HEK293 (cell line): ENCODE results near the gene CD9.

ENCODE experiments used
- CTCF ChIA-PET: fragments of 350-600 bp; formaldehyde crosslinking; extraction: SDS; loops from one replicate; lab custom pipeline; 2021; ENCODE audit warnings: antibody characterized with exemption; lab: Yijun Ruan, JAX
- POLR2A ChIA-PET: fragments of 300-600 bp; formaldehyde crosslinking; extraction: SDS; loops from one replicate; lab custom pipeline; 2020; ENCODE audit warnings: antibody characterized with exemption, inconsistent platforms; lab: Yijun Ruan, JAX
- H3K27ac ChIP-seq: fragments of 200-500 bp; sonication (Bioruptor generic); 2 replicates; pipeline ENCODE4 v1.5.1; 2014; ENCODE audit warnings: low read depth, low read length, control low read depth, inconsistent platforms; ENCODE audit errors: extremely low read depth
- H3K36me3 ChIP-seq, 2 experiments: fragments of 200-500 bp in 1 of 2; sonication (Bioruptor generic) in 1 of 2; 1 replicate in 1 of 2; 2 replicates in 1 of 2; pipeline ENCODE4 v1.5.1; 2014 to 2017; ENCODE audit warnings: inconsistent platforms in 2 of 2, low read length in 2 of 2; ENCODE audit not compliant: control insufficient read depth in 2 of 2, insufficient read depth in 1 of 2
- H3K4me1 ChIP-seq: fragments of 200-500 bp; sonication (Bioruptor generic); 2 replicates; pipeline ENCODE4 v1.5.1; 2014; ENCODE audit warnings: mild to moderate bottlenecking, low read length, inconsistent platforms; ENCODE audit not compliant: control insufficient read depth, insufficient read depth
- H3K4me3 ChIP-seq: 2 replicates; pipeline ENCODE4 v1.5.1; 2011; ENCODE audit warnings: low read depth, mild to moderate bottlenecking, control low read depth, low read length, moderate library complexity
- H3K9me3 ChIP-seq: fragments of 200-500 bp; sonication (Bioruptor generic); 2 replicates; pipeline ENCODE4 v1.5.1; 2014; ENCODE audit warnings: low read depth, low read length, inconsistent platforms; ENCODE audit not compliant: control insufficient read depth, insufficient read depth
- GLIS2 ChIP-seq: fragments of 450-650 bp; formaldehyde crosslinking; IDR thresholded peaks from 2 replicates; pipeline ENCODE4 v1.5.1; 2016; ENCODE audit warnings: missing biosample characterization, missing genetic modification characterization
- HOXC10 ChIP-seq: sonication (generic); formaldehyde crosslinking; IDR thresholded peaks from 2 replicates; pipeline ENCODE4 v1.8.1; 2023; ENCODE audit warnings: mild to moderate bottlenecking, missing genetic modification reagents
- KLF7 ChIP-seq: fragments of 450-650 bp; formaldehyde crosslinking; IDR thresholded peaks from 2 replicates; pipeline ENCODE4 v1.5.1; 2016; ENCODE audit warnings: missing biosample characterization, missing genetic modification characterization, borderline replicate concordance
- MYNN ChIP-seq: fragments of 450-650 bp; formaldehyde crosslinking; IDR thresholded peaks from 2 replicates; pipeline ENCODE4 v1.5.1; 2016; ENCODE audit warnings: missing biosample characterization, missing genetic modification characterization, borderline replicate concordance
- PBX3 ChIP-seq: sonication (generic); formaldehyde crosslinking; IDR thresholded peaks from 2 replicates; pipeline ENCODE4 v1.8.1; 2022; ENCODE audit warnings: mild to moderate bottlenecking, moderate library complexity, missing genetic modification reagents
- SCRT2 ChIP-seq: fragments of 450-650 bp; formaldehyde crosslinking; IDR thresholded peaks from 2 replicates; pipeline ENCODE4 v1.5.1; 2016; ENCODE audit warnings: missing biosample characterization, missing genetic modification characterization
- SETDB1 ChIP-seq: IDR thresholded peaks from one replicate; pipeline ENCODE4 v1.6.1; 2017; ENCODE audit warnings: mild to moderate bottlenecking, low read length, moderate library complexity, mixed read lengths; ENCODE audit not compliant: insufficient read length
- WT1 ChIP-seq: fragments of 450-650 bp; formaldehyde crosslinking; IDR thresholded peaks from 2 replicates; pipeline ENCODE4 v1.5.1; 2016; ENCODE audit warnings: missing biosample characterization, missing genetic modification characterization
- ZBTB1 ChIP-seq: fragments of 450-650 bp; formaldehyde crosslinking; IDR thresholded peaks from 2 replicates; pipeline ENCODE4 v1.5.1; 2016; ENCODE audit warnings: missing biosample characterization, missing genetic modification characterization
- ZBTB11 ChIP-seq: fragments of 450-650 bp; formaldehyde crosslinking; conservative IDR thresholded peaks from 2 replicates; pipeline ENCODE4 v1.5.1; 2016; ENCODE audit warnings: low read depth, missing biosample characterization, missing genetic modification characterization
- ZBTB17 ChIP-seq: fragments of 450-650 bp; formaldehyde crosslinking; IDR thresholded peaks from 2 replicates; pipeline ENCODE4 v1.5.1; 2016; ENCODE audit warnings: missing biosample characterization, missing genetic modification characterization
- ZFP37 ChIP-seq: fragments of 450-650 bp; formaldehyde crosslinking; IDR thresholded peaks from 2 replicates; pipeline ENCODE4 v1.5.1; 2016; ENCODE audit warnings: missing biosample characterization, missing genetic modification characterization
- ZNF133 ChIP-seq: fragments of 450-650 bp; formaldehyde crosslinking; IDR thresholded peaks from 2 replicates; pipeline ENCODE4 v1.5.1; 2016; ENCODE audit warnings: missing biosample characterization, missing genetic modification characterization
- ZNF18 ChIP-seq: fragments of 450-650 bp; formaldehyde crosslinking; IDR thresholded peaks from 2 replicates; pipeline ENCODE4 v1.5.1; 2016; ENCODE audit warnings: missing biosample characterization, missing genetic modification characterization
- ZNF184 ChIP-seq: fragments of 450-650 bp; IDR thresholded peaks from 2 replicates; pipeline ENCODE4 v1.5.1; 2018; ENCODE audit warnings: missing biosample characterization, mild to moderate bottlenecking, missing genetic modification characterization
- ZNF202 ChIP-seq: fragments of 450-650 bp; formaldehyde crosslinking; IDR thresholded peaks from 2 replicates; pipeline ENCODE4 v1.5.1; 2016; ENCODE audit warnings: missing biosample characterization, missing genetic modification characterization, borderline replicate concordance
- ZNF221 ChIP-seq: fragments of 450-650 bp; formaldehyde crosslinking; IDR thresholded peaks from 2 replicates; pipeline ENCODE4 v1.5.1; 2017; ENCODE audit warnings: missing biosample characterization, missing genetic modification characterization, borderline replicate concordance
- ZNF350 ChIP-seq: fragments of 450-650 bp; formaldehyde crosslinking; IDR thresholded peaks from 2 replicates; pipeline ENCODE4 v1.5.0; 2017; ENCODE audit warnings: missing biosample characterization, mild to moderate bottlenecking, missing genetic modification characterization
- ZNF354C ChIP-seq: fragments of 450-650 bp; formaldehyde crosslinking; IDR thresholded peaks from 2 replicates; pipeline ENCODE4 v1.5.1; 2016; ENCODE audit warnings: missing biosample characterization, missing genetic modification characterization, low read depth, borderline replicate concordance
- ZNF391 ChIP-seq: fragments of 450-650 bp; formaldehyde crosslinking; IDR thresholded peaks from 2 replicates; pipeline ENCODE4 v1.5.1; 2016; ENCODE audit warnings: low read depth, missing biosample characterization, missing genetic modification characterization, borderline replicate concordance
- ZNF394 ChIP-seq: fragments of 450-650 bp; formaldehyde crosslinking; IDR thresholded peaks from 2 replicates; pipeline ENCODE4 v1.5.1; 2016; ENCODE audit warnings: missing biosample characterization, missing genetic modification characterization, mild to moderate bottlenecking, moderate library complexity, borderline replicate concordance
- ZNF473 ChIP-seq: fragments of 450-650 bp; formaldehyde crosslinking; IDR thresholded peaks from 2 replicates; pipeline ENCODE4 v1.5.1; 2017; ENCODE audit warnings: missing biosample characterization, missing genetic modification characterization
- ZNF707 ChIP-seq: fragments of 450-650 bp; formaldehyde crosslinking; IDR thresholded peaks from 2 replicates; pipeline ENCODE4 v1.5.1; 2016; ENCODE audit warnings: missing biosample characterization, missing genetic modification characterization
- ZNF76 ChIP-seq: fragments of 450-650 bp; formaldehyde crosslinking; IDR thresholded peaks from 2 replicates; pipeline ENCODE4; 2016; ENCODE audit warnings: low read depth, missing biosample characterization, missing genetic modification characterization, borderline replicate concordance
- ZNF777 ChIP-seq: fragments of 450-650 bp; formaldehyde crosslinking; IDR thresholded peaks from 2 replicates; pipeline ENCODE4 v1.5.1; 2017; ENCODE audit warnings: missing biosample characterization, missing genetic modification characterization, borderline replicate concordance
- ZNF791 ChIP-seq: fragments of 450-650 bp; formaldehyde crosslinking; IDR thresholded peaks from 2 replicates; pipeline ENCODE4 v1.5.1; 2016; ENCODE audit warnings: missing biosample characterization, missing genetic modification characterization
- ZSCAN23 ChIP-seq: fragments of 450-650 bp; formaldehyde crosslinking; IDR thresholded peaks from 2 replicates; pipeline ENCODE4 v1.5.1; 2016; ENCODE audit warnings: missing biosample characterization, missing genetic modification characterization
- ZSCAN5A ChIP-seq: fragments of 450-650 bp; formaldehyde crosslinking; IDR thresholded peaks from 2 replicates; pipeline ENCODE4 v1.5.1; 2016; ENCODE audit warnings: missing biosample characterization, missing genetic modification characterization

CD9 gene

GRCh38 chr12:6249580-6249979 lies 49.4 kb downstream of the CD9 start:
- H3K36me3 ChIP-seq = no peaks in the 10 kb centered on the region
- ChIA-PET CTCF (interaction anchor here (0.6 kb wide), 1 partner anchor 49 kb away, joined by 3 read pairs; no protein-coding TSS in a partner anchor), POLR2A (interaction anchor here (1.2 kb wide), 1 partner anchor 8 kb away, joined by 3 read pairs; no protein-coding TSS in a partner anchor)
- TF ChIP-seq MYNN (tag by site-specific recombination) (no peak), SCRT2 (tag by site-specific recombination) (no peak), GLIS2 (tag by site-specific recombination) (no peak), ZSCAN5A (no peak), ZNF18 (tag by site-specific recombination) (no peak), ZBTB17 (tag by site-specific recombination) (no peak), ZFP37 (tag by site-specific recombination) (no peak), ZSCAN23 (tag by site-specific recombination) (no peak), ZNF473 (no peak), ZNF350 (tag by site-specific recombination) (no peak), ZBTB1 (tag by site-specific recombination) (no peak), ZNF394 (tag by site-specific recombination) (no peak), ZBTB11 (no peak), ZNF133 (tag by site-specific recombination) (no peak), ZNF391 (tag by site-specific recombination) (no peak), ZNF707 (no peak)
- no peak overlapping the region for H3K4me3 ChIP-seq
- H3K4me1 ChIP-seq = no peaks in the 10 kb centered on the region
- no peaks in the 10 kb centered on the region for H3K9me3 ChIP-seq
- H3K27ac ChIP-seq = no peak overlapping the region

- Histone ChIP-seq H3K4me3 (no peak overlapping the region), H3K4me1 (no peaks in the 10 kb centered on the region), H3K27ac (no peak overlapping the region), H3K9me3 (no peaks in the 10 kb centered on the region), H3K36me3 (no peaks in the 10 kb centered on the region)
- CTCF ChIA-PET = no interaction called here
- POLR2A ChIA-PET = interaction anchor here (1.2 kb wide), 1 partner anchor 9 kb away, joined by 3 read pairs; no protein-coding TSS in a partner anchor
- TF ChIP-seq WT1 (tag by site-specific recombination) (no peak), ZNF184 (tag by site-specific recombination) (no peak), KLF7 (no peak), HOXC10 (CRISPR knock-in tag) (no peak), ZNF791 (tag by site-specific recombination) (no peak), ZNF202 (tag by site-specific recombination) (no peak), ZNF777 (tag by site-specific recombination) (no peak), ZNF18 (tag by site-specific recombination) (no peak), PBX3 (CRISPR knock-in tag) (no peak), SETDB1 (no peak), ZNF354C (tag by site-specific recombination) (no peak), ZNF221 (tag by site-specific recombination) (no peak), ZNF76 (tag by site-specific recombination) (no peak)
Observed at GRCh38 chr12:6250343-6250742, 50.1 kb downstream of the CD9 start.
